Measurements from ENCODE around the gene ZBTB7A. TPM values are rescaled to one million over a fixed set of nuclear protein-coding genes. Genes with fewer than 3 reads are reported as not detected.

The ZBTB7A gene
- total and polyA plus RNA-seq, 2 experiments from 2014 or later: 18.6 to 20.5 TPM

- no peaks in the 10 kb centered on the region for H3K9me3 ChIP-seq (ENCODE audit: low read depth)
- H3K4me3 ChIP-seq: no peak overlapping the region
- H3K4me1 ChIP-seq (ENCODE audit: low read depth): no peaks in the 10 kb centered on the region
- H3K27me3 ChIP-seq: no peaks in the 10 kb centered on the region
- no peak for TF ChIP-seq CTCF (IDR thresholded peaks at IDR 0.05; ENCODE audit: low read depth, low read length)
- peaks cover 15% of the 10 kb centered on the region for H3K36me3 ChIP-seq
- no peak overlapping the region for H3K27ac ChIP-seq
- DNase-seq (ENCODE audit: low read depth in 1 of 2, low spot score in 1 of 2): no peak
Measured at GRCh38 chr19:4101496-4101770, 34.7 kb upstream of the ZBTB7A start.

DNA sequence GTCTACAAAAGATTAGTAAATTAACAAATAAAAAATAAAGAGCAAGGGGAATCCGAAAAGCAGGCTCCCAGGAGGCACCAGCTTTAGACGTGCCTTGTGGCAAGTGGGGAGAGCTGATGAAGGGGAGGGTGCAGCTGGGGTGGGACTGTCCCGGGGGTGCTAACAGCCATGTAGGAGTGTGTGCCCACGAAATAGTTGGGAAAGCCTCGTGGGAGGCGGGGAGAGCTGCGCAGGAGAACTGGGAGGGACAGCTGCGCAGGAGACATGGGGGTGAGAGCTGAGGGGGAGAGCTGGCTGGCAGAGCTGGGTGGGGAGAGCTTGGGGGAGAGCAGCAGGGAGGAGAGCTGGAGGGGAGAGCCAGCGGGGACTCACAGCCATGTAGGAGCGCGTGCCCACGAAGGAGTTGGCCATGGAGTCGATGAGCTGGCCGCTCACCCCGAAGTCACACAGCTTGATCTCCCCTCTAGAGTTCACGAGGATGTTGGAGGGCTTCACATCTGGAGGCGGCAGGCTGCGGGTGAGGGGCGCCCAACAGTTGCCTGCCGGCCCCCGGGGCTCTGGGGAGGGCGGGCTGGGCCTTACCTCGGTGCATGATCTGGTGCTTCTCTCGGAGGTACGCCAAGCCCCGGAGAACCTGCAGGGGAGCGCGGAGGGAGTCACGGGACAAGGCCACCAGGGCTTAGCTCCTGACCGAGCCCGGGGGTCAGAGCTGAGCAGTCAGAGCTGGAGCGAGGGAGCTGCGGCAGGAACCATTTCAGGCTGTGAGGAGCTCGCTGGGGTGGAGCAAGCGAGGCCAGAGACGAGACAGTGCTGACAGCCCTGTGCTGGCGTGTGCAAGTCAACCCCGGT is 34.2 kb upstream of the ZBTB7A start:
- H3K4me3 ChIP-seq: no peak overlapping the region
- no peaks in the 10 kb centered on the region for H3K4me1 ChIP-seq (ENCODE audit: low read depth)
- no peaks in the 10 kb centered on the region for H3K9me3 ChIP-seq (ENCODE audit: low read depth)
- H3K36me3 ChIP-seq: peaks cover 15% of the 10 kb centered on the region
- H3K27ac ChIP-seq: no peak overlapping the region
- H3K27me3 ChIP-seq: no peaks in the 10 kb centered on the region
- no peak for TF ChIP-seq CTCF (IDR thresholded peaks at IDR 0.05; ENCODE audit: low read depth, low read length)
- DNase-seq (ENCODE audit: low read depth in 1 of 2, low spot score in 1 of 2): no peak

DNA sequence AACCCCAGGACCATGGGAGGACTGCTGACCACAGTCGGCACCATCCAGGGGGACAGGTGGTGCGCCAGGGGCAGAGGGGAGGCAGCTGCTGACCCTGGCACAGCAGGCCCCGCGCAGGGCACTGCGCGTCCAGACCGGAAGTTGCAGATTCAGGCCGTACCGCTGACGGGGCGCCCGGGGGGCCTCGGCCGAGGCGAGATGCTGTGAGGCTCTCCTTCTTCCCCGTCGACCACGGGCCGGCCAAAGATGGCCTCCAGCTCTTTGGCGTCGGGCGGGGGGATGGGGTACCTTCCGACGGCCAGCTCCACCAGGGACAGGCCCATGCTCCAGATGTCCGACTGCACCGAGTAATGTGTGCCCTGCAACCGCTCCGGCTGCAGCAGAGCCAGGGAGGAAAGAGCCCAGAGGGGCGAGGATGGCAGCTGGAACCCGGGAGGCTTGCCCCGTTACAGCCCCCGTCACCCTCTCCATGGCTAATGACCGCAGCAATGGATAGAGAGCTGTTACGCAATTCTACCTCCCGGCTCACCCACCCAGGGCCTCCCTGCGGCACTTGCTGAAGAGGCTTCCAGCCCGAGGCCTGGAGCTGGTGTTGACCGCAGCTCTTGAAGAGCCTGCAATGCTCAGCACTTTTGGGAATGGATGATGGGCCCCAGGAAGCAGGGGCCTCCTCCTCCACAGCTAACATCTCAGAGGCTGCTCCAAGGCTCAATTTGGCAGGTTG is 32.5 kb upstream of the ZBTB7A start:
- H3K27ac ChIP-seq: no peak overlapping the region
- DNase-seq (ENCODE audit: low read depth in 1 of 2, low spot score in 1 of 2): no peak
- no peaks in the 10 kb centered on the region for H3K9me3 ChIP-seq (ENCODE audit: low read depth)
- H3K27me3 ChIP-seq: no peaks in the 10 kb centered on the region
- H3K4me3 ChIP-seq: no peak overlapping the region
- no peak for TF ChIP-seq CTCF (IDR thresholded peaks at IDR 0.05; ENCODE audit: low read depth, low read length)
- H3K36me3 ChIP-seq: peaks cover 15% of the 10 kb centered on the region
- no peaks in the 10 kb centered on the region for H3K4me1 ChIP-seq (ENCODE audit: low read depth)

DNA sequence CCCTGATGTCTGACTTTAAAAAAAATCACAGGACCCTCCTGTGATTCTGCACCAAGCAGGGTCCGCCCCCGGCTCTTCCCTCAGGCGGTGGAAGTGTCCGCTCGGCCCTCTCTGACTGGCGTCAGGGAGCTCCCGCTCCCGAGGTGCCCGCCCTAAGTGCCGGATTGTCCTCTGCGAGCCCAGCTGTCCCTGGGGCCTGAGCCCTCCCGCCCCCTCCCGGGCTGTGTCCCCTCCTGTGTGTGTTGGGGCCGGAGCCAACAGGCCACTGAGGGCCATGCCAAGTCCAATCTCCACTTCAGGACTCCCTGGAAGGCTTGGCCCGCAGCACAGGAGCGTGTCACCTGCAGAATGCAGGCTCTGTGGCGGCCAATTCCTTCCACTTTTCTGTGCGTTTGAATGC is 31.8 kb upstream of the ZBTB7A start:
- Histone ChIP-seq H3K4me1 (ENCODE audit: low read depth) (no peaks in the 10 kb centered on the region), H3K27me3 (no peaks in the 10 kb centered on the region), H3K9me3 (ENCODE audit: low read depth) (no peaks in the 10 kb centered on the region), H3K36me3 (peaks cover 15% of the 10 kb centered on the region), H3K4me3 (no peak overlapping the region), H3K27ac (no peak overlapping the region)
- DNase-seq (ENCODE audit: low read depth in 1 of 2, low spot score in 1 of 2): no peak
- no peak for TF ChIP-seq CTCF (IDR thresholded peaks at IDR 0.05; ENCODE audit: low read depth, low read length)

GRCh38 chr19:4097501-4097900 is 30.8 kb upstream of the ZBTB7A start:
- Histone ChIP-seq H3K27ac (peak overlapping the region; percentile 43), H3K27me3 (no peaks in the 10 kb centered on the region), H3K4me1 (ENCODE audit: low read depth) (no peaks in the 10 kb centered on the region), H3K36me3 (peaks cover 15% of the 10 kb centered on the region), H3K9me3 (ENCODE audit: low read depth) (no peaks in the 10 kb centered on the region), H3K4me3 (no peak overlapping the region)
- DNase-seq (ENCODE audit: low read depth in 1 of 2, low spot score in 1 of 2): no peak
- TF ChIP-seq CTCF (IDR thresholded peaks at IDR 0.05; ENCODE audit: low read depth, low read length): no peak
